Measurements from ENCODE around the gene TLNRD1. TPM values are rescaled to one million over a fixed set of nuclear protein-coding genes. Genes with fewer than 3 reads are reported as not detected.

The TLNRD1 gene
- total RNA-seq, 3 donors from 2014 or later (not counting 1 experiment from before 2014, with no cell fraction given) = 13.4 to 19.6 (median 17.5) TPM

DNA sequence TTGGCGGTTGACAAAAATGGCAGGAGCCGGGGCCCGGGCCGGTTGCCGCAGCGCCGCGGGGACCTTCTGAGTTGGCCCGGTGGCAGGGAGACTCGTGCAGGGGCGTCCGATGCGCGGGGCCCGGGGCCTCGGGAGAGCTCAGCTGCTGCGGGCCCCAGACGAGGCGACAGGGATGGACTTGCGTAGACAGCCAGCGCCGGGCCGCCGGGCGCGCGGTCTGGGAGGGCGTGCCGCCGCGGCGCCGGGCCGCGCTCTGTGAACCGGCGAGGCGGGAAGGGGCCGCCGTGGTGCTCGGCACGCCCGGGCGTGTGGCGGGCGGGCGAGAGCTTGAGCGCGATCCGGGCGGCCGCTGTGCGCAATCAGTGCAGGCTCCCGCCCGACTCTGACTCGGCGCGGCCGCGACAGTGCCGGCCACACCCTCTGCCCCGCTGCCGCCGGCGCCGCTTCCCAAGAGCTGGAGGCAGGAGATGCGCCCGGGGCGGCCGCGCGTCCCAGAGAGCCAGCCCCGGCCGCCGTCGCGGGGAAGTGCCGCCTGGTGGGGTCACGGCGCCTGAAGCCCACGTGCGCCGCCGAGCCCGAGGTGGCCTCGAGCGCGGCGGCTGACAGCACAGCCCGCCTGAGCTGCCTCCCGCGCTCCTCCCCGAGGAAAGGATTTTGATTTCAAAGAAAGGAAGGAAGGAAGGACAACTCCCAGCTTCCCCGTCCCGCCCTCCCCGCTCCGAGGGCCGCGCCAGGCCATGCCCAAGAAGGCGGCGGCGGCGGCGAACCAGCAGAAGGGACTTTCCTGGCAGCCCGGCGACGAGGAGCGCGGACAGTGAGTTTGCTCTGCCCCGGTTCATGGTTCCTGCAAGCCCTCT, 657 bp downstream of the TLNRD1 start:
- WGBS (ENCODE audit: insufficient coverage) = under 1% methylated on average over 110 of the region's 110 CpGs
- Histone ChIP-seq H3K27me3 (ENCODE audit: control insufficient read depth, insufficient read depth, low read length) (no peaks in the 10 kb centered on the region), H3K9me3 (ENCODE audit: control insufficient read depth, insufficient read depth, low read length) (no peaks in the 10 kb centered on the region), H3K27ac (ENCODE audit: low read length) (peak overlapping the region; percentile 98), H3K4me3 (ENCODE audit: low read length) (peak overlapping the region; percentile 94), H3K36me3 (ENCODE audit: control insufficient read depth, insufficient read depth, low read length) (peaks cover 4% of the 10 kb centered on the region), H3K4me1 (ENCODE audit: control insufficient read depth, insufficient read depth, low read length) (peaks cover 20% of the 10 kb centered on the region)
- ATAC-seq (peak; percentile 54 to 64 (median 54)), DNase-seq (peak; percentile 58 to 73)
- Mint-ChIP-seq H3K36me3 (no peaks in the 10 kb centered on the region), H3K9me3 (no peaks in the 10 kb centered on the region), H3K27ac (peak overlapping the region; percentile 94 to 96), H3K27me3 (ENCODE audit: low read depth in 2 of 2) (no peaks in the 10 kb centered on the region), H3K4me1 (peaks cover 39 to 49% of the 10 kb centered on the region in 2 donors), H3K4me3 (peak overlapping the region; percentile 94)
- TF ChIP-seq, protein P1, sequence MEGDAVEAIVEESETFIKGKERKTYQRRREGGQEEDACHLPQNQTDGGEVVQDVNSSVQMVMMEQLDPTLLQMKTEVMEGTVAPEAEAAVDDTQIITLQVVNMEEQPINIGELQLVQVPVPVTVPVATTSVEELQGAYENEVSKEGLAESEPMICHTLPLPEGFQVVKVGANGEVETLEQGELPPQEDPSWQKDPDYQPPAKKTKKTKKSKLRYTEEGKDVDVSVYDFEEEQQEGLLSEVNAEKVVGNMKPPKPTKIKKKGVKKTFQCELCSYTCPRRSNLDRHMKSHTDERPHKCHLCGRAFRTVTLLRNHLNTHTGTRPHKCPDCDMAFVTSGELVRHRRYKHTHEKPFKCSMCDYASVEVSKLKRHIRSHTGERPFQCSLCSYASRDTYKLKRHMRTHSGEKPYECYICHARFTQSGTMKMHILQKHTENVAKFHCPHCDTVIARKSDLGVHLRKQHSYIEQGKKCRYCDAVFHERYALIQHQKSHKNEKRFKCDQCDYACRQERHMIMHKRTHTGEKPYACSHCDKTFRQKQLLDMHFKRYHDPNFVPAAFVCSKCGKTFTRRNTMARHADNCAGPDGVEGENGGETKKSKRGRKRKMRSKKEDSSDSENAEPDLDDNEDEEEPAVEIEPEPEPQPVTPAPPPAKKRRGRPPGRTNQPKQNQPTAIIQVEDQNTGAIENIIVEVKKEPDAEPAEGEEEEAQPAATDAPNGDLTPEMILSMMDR (IDR thresholded peaks at IDR 0.05) = no peak
- intact Hi-C loops (cut with micrococcal nuclease) = no loop called here

DNA sequence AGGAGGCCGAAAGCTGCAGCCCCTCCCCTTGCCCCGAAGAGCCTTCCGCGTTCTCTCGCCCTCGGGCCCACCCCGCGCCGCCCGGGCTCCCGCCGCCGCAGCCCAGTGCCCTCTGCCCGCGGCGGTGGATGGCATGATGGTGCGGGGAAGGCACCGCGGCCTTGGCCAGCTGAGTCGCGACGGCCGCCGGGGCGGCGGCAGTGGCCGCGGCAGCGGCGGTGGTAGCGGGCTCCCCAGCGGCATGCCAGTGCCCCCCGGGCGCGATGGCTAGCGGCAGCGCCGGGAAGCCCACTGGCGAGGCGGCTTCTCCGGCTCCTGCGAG, 1.2 kb downstream of the TLNRD1 start:
- TF ChIP-seq, protein P1 (IDR thresholded peaks at IDR 0.05) = no peak
- no peaks in the 10 kb centered on the region for H3K36me3 Mint-ChIP-seq
- H3K27ac ChIP-seq (ENCODE audit: low read length) = peak overlapping the region; percentile 98
- H3K9me3 Mint-ChIP-seq = no peaks in the 10 kb centered on the region
- WGBS (ENCODE audit: insufficient coverage) = 15% methylated on average over 42 of the region's 42 CpGs
- H3K27ac Mint-ChIP-seq = peak overlapping the region; percentile 94 to 96
- H3K4me1 Mint-ChIP-seq = peaks cover 39 to 53% of the 10 kb centered on the region in 2 donors
- ATAC-seq = no peak
- no peaks in the 10 kb centered on the region for H3K27me3 ChIP-seq (ENCODE audit: control insufficient read depth, insufficient read depth, low read length)
- H3K27me3 Mint-ChIP-seq (ENCODE audit: low read depth in 2 of 2) = no peaks in the 10 kb centered on the region
- H3K4me3 Mint-ChIP-seq = peak overlapping the region; percentile 78
- intact Hi-C loops (cut with micrococcal nuclease) = no loop called here
- H3K4me3 ChIP-seq (ENCODE audit: low read length) = peak overlapping the region; percentile 94
- DNase-seq = no peak
- H3K9me3 ChIP-seq (ENCODE audit: control insufficient read depth, insufficient read depth, low read length) = no peaks in the 10 kb centered on the region
- peaks cover 20% of the 10 kb centered on the region for H3K4me1 ChIP-seq (ENCODE audit: control insufficient read depth, insufficient read depth, low read length)
- H3K36me3 ChIP-seq (ENCODE audit: control insufficient read depth, insufficient read depth, low read length) = peaks cover 4% of the 10 kb centered on the region

- DNase-seq (peak; percentile 26 to 39), ATAC-seq (no peak)
- Mint-ChIP-seq H3K27ac (peak overlapping the region in 1 of 2 donors; percentile 94), H3K4me3 (peak overlapping the region; percentile 69), H3K27me3 (ENCODE audit: low read depth in 2 of 2) (no peaks in the 10 kb centered on the region), H3K4me1 (peaks cover 40 to 59% of the 10 kb centered on the region in 2 donors), H3K36me3 (no peaks in the 10 kb centered on the region), H3K9me3 (no peaks in the 10 kb centered on the region)
- Histone ChIP-seq H3K4me1 (ENCODE audit: control insufficient read depth, insufficient read depth, low read length) (peaks cover 20% of the 10 kb centered on the region), H3K4me3 (ENCODE audit: low read length) (peak overlapping the region; percentile 27), H3K27ac (ENCODE audit: low read length) (no peak overlapping the region), H3K9me3 (ENCODE audit: control insufficient read depth, insufficient read depth, low read length) (no peaks in the 10 kb centered on the region), H3K27me3 (ENCODE audit: control insufficient read depth, insufficient read depth, low read length) (no peaks in the 10 kb centered on the region), H3K36me3 (ENCODE audit: control insufficient read depth, insufficient read depth, low read length) (peaks cover 4% of the 10 kb centered on the region)
- WGBS (ENCODE audit: insufficient coverage) = 88% methylated on average over 89 of the region's 89 CpGs
- intact Hi-C loops (cut with micrococcal nuclease) = no loop called here
- TF ChIP-seq, protein P1 (IDR thresholded peaks at IDR 0.05) = no peak
These were observed 1.8 kb downstream of the TLNRD1 start for GRCh38 chr15:81002331-81003096.
